ENCODE data around the gene DIAPH3. TPM values are rescaled to one million over a fixed set of nuclear protein-coding genes. Genes with fewer than 3 reads are reported as not detected.

Gene DIAPH3
- polyA plus RNA-seq, 3 donors from 2014 or later = 0.03 to 0.25 TPM; not detected in 1

- no peak overlapping the region for H3K4me3 Mint-ChIP-seq
- peaks cover 7 to 10% (median 9%) of the 10 kb centered on the region in 3 donors for H3K36me3 Mint-ChIP-seq
- no peaks in the 10 kb centered on the region for H3K27me3 Mint-ChIP-seq (ENCODE audit: low read depth in 3 of 3)
- H3K27ac Mint-ChIP-seq = no peak overlapping the region
- H3K9me3 Mint-ChIP-seq = peaks cover 3 to 23% (median 16%) of the 10 kb centered on the region in 6 donors
- no peak for DNase-seq
- no peaks in the 10 kb centered on the region for H3K4me1 Mint-ChIP-seq
Observed at GRCh38 chr13:59924256-59924655, 239.5 kb downstream of the DIAPH3 start.

- Mint-ChIP-seq H3K36me3 (no peaks in the 10 kb centered on the region), H3K4me3 (no peak overlapping the region), H3K4me1 (no peaks in the 10 kb centered on the region), H3K27ac (no peak overlapping the region), H3K9me3 (peaks cover 0 to 2% (median 0%) of the 10 kb centered on the region in 6 donors), H3K27me3 (ENCODE audit: low read depth in 3 of 3) (no peaks in the 10 kb centered on the region)
- no peak for DNase-seq
Observed at GRCh38 chr13:59915252-59915651, 248.5 kb downstream of the DIAPH3 start.

DNA sequence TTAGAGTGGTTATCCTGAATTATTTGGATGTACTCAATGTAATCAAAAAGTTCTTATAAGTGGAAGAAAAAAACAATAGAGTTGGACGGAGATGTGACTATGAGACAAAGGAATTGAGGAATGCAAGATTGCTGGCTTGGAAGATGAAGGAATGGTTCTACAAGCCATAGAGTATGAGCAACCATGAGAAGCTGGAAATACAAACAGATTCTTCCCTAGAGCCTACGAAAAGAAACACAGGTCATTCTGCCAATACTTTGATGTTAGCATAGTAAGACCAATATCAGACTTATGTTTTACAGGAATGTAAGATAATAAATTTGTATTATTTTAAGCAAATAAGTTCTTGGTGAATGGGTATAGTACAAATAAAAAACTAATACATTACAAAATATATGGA, 249.2 kb downstream of the DIAPH3 start:
- Mint-ChIP-seq H3K27ac (no peak overlapping the region), H3K4me3 (no peak overlapping the region), H3K4me1 (no peaks in the 10 kb centered on the region)

GRCh38 chr13:59906413-59907049, 257.2 kb downstream of the DIAPH3 start:
- H3K9me3 Mint-ChIP-seq = peaks cover 0 to 2% (median 0%) of the 10 kb centered on the region in 6 donors
- H3K4me1 Mint-ChIP-seq = peaks cover 0 to 8% of the 10 kb centered on the region in 2 donors
- H3K4me3 Mint-ChIP-seq = no peak overlapping the region
- no peak for DNase-seq
- H3K36me3 Mint-ChIP-seq = no peaks in the 10 kb centered on the region
- H3K27me3 Mint-ChIP-seq (ENCODE audit: low read depth in 3 of 3) = peaks cover 0 to 1% (median 0%) of the 10 kb centered on the region in 3 donors
- H3K27ac Mint-ChIP-seq = no peak overlapping the region

More for the DNA sequence above, 249.2 kb downstream of the DIAPH3 start:
- Mint-ChIP-seq H3K9me3 (peaks cover 0 to 2% (median under 1%) of the 10 kb centered on the region in 6 donors), H3K36me3 (no peaks in the 10 kb centered on the region), H3K27me3 (ENCODE audit: low read depth in 3 of 3) (no peaks in the 10 kb centered on the region)
- DNase-seq = no peak

GRCh38 chr13:59901191-59901590, 262.5 kb downstream of the DIAPH3 start:
- Mint-ChIP-seq H3K36me3 (no peaks in the 10 kb centered on the region), H3K27me3 (ENCODE audit: low read depth in 3 of 3) (peaks cover 0 to 1% (median 0%) of the 10 kb centered on the region in 3 donors), H3K9me3 (no peaks in the 10 kb centered on the region), H3K4me3 (peak overlapping the region in 4 of 5 donors; percentile 1 to 18 (median 13)), H3K27ac (peak overlapping the region in 2 of 6 donors; percentile 23 to 52), H3K4me1 (peaks cover 12 to 28% of the 10 kb centered on the region in 2 donors)
- peak; percentile 0 to 3 (median 2) for DNase-seq

GRCh38 chr13:59898066-59898465, 265.7 kb downstream of the DIAPH3 start:
- H3K4me1 Mint-ChIP-seq = peaks cover 12 to 28% of the 10 kb centered on the region in 2 donors
- no peak for DNase-seq
- no peaks in the 10 kb centered on the region for H3K9me3 Mint-ChIP-seq
- no peaks in the 10 kb centered on the region for H3K27me3 Mint-ChIP-seq (ENCODE audit: low read depth in 3 of 3)
- H3K36me3 Mint-ChIP-seq = no peaks in the 10 kb centered on the region
- no peak overlapping the region for H3K27ac Mint-ChIP-seq
- H3K4me3 Mint-ChIP-seq = no peak overlapping the region

- Mint-ChIP-seq H3K36me3 (peaks cover 0 to 7% (median 6%) of the 10 kb centered on the region in 3 donors), H3K9me3 (peaks cover 0 to 3% (median 0%) of the 10 kb centered on the region in 6 donors), H3K27ac (no peak overlapping the region), H3K4me3 (no peak overlapping the region), H3K4me1 (peaks cover 0 to 2% of the 10 kb centered on the region in 2 donors), H3K27me3 (ENCODE audit: low read depth in 3 of 3) (peaks cover 0 to 1% (median 0%) of the 10 kb centered on the region in 3 donors)
- no peak for DNase-seq
Observed at GRCh38 chr13:59893266-59893665, 270.5 kb downstream of the DIAPH3 start.

DNA sequence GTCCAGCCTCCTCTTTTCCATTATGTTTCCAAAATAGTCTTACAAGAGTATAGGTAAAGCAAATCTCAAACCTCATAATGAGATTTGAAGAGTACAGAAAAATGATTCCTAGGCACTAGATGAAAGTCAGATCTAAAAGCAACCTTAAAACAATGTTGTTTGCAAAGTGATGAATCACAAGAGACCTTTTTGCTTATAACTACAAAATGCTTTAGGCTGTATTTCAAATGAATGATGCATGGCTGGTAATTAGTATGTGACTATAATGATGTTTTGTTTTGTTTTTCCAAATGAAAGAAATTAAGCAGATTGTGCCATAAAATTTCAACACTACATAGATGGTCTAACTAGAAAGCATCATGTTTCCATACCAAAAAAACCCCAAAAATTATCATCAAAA, 272.7 kb downstream of the DIAPH3 start:
- DNase-seq = no peak
- peaks cover 0 to 7% (median 6%) of the 10 kb centered on the region in 3 donors for H3K36me3 Mint-ChIP-seq

GRCh38 chr13:59890054-59890453, 273.7 kb downstream of the DIAPH3 start:
- no peak overlapping the region for H3K4me3 Mint-ChIP-seq
- DNase-seq = no peak
- H3K36me3 Mint-ChIP-seq = peaks cover 0 to 7% (median 6%) of the 10 kb centered on the region in 3 donors
- H3K4me1 Mint-ChIP-seq = no peaks in the 10 kb centered on the region
- H3K27ac Mint-ChIP-seq = no peak overlapping the region
- H3K27me3 Mint-ChIP-seq (ENCODE audit: low read depth in 3 of 3) = peaks cover 0 to 1% (median 0%) of the 10 kb centered on the region in 3 donors
- peaks cover 0 to 3% (median 0%) of the 10 kb centered on the region in 6 donors for H3K9me3 Mint-ChIP-seq

More for the DNA sequence above, 272.7 kb downstream of the DIAPH3 start:
- Mint-ChIP-seq H3K27ac (no peak overlapping the region), H3K4me3 (no peak overlapping the region), H3K9me3 (peaks cover 0 to 3% (median 0%) of the 10 kb centered on the region in 6 donors), H3K4me1 (no peaks in the 10 kb centered on the region), H3K27me3 (ENCODE audit: low read depth in 3 of 3) (peaks cover 0 to 1% (median 0%) of the 10 kb centered on the region in 3 donors)

DNA sequence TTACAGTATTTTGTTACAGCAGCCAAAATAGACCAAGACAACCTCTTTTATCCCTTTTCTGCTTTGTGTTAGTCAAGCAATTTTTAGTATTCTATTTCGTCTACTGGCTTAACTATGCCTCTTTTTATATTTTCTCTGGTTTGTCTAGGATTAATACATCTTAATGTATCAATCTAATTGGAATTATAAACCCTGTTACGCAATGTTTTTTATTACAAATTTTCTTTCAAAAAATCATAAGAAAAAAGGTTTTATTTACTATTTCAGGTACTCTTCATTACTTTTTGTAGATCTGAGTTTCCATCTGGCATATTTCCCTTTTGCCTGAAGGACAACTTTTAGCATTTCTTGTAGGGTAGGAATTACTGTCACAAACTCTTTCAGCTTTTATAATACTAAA, 275.3 kb downstream of the DIAPH3 start:
- Mint-ChIP-seq H3K9me3 (peaks cover 0 to 3% (median under 1%) of the 10 kb centered on the region in 6 donors), H3K4me1 (no peaks in the 10 kb centered on the region), H3K27me3 (ENCODE audit: low read depth in 3 of 3) (peaks cover 0 to 1% (median 0%) of the 10 kb centered on the region in 3 donors), H3K27ac (no peak overlapping the region), H3K36me3 (peaks cover 0 to 7% (median 6%) of the 10 kb centered on the region in 3 donors), H3K4me3 (no peak overlapping the region)
- no peak for DNase-seq

DNA sequence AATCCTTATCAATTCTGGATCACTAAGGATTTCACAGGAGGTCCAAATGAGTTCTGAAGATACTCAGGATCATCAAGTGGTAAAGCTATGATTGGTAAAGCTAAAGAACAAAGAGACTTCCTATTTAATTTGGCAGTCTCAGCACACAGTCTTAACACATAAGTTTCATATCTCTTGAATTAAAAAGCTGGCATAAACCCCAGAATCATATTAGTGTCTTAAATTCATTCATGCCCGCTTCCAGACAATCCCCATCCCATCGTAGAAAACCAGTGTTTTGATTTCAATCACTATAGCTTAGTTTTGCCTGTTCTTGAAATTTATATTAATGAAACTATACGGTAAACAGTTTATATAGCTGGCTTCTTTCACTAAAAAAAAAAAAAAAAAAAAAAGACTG, 278.7 kb downstream of the DIAPH3 start:
- H3K36me3 Mint-ChIP-seq = peaks cover 0 to 6% (median 0%) of the 10 kb centered on the region in 3 donors

GRCh38 chr13:59883885-59884284, 279.8 kb downstream of the DIAPH3 start:
- DNase-seq = no peak
- H3K27ac Mint-ChIP-seq = no peak overlapping the region
- no peaks in the 10 kb centered on the region for H3K4me1 Mint-ChIP-seq
- H3K9me3 Mint-ChIP-seq = peaks cover 0 to 3% (median 0%) of the 10 kb centered on the region in 6 donors
- H3K36me3 Mint-ChIP-seq = peaks cover 0 to 3% (median 0%) of the 10 kb centered on the region in 3 donors
- H3K27me3 Mint-ChIP-seq (ENCODE audit: low read depth in 3 of 3) = peaks cover 0 to 2% (median 0%) of the 10 kb centered on the region in 3 donors
- H3K4me3 Mint-ChIP-seq = no peak overlapping the region

More for the DNA sequence above, 278.7 kb downstream of the DIAPH3 start:
- no peak for DNase-seq
- peaks cover 0 to 3% (median under 1%) of the 10 kb centered on the region in 6 donors for H3K9me3 Mint-ChIP-seq
- H3K4me3 Mint-ChIP-seq = no peak overlapping the region
- no peak overlapping the region for H3K27ac Mint-ChIP-seq
- no peaks in the 10 kb centered on the region for H3K4me1 Mint-ChIP-seq
- no peaks in the 10 kb centered on the region for H3K27me3 Mint-ChIP-seq (ENCODE audit: low read depth in 3 of 3)

- Mint-ChIP-seq H3K9me3 (peaks cover 0 to 3% (median 0%) of the 10 kb centered on the region in 6 donors), H3K4me3 (no peak overlapping the region), H3K27me3 (ENCODE audit: low read depth in 3 of 3) (peaks cover 0 to 2% (median 0%) of the 10 kb centered on the region in 3 donors), H3K27ac (no peak overlapping the region), H3K36me3 (peaks cover 0 to 3% (median 0%) of the 10 kb centered on the region in 3 donors), H3K4me1 (no peaks in the 10 kb centered on the region)
- no peak for DNase-seq
Observed at GRCh38 chr13:59880468-59880867, 283.3 kb downstream of the DIAPH3 start.

DNA sequence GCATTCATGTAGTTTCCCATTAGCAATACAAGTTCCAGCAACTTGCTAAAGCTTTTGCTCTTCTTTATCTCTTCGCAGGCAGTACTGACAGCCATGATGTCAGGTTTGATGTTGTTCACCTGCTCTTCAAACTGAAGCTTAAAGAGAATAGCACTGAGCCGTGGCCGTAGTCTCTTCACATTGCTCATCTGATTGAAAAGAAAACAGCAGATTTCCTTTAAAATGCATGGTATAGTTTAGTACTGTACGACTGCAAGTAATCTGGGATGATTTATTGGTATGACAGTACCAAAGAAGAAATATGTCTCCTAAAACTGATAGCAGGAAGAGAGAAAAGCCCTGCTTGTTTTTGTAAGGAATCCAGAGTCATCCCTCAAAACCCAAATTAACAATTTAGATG, 284.4 kb downstream of the DIAPH3 start:
- no peaks in the 10 kb centered on the region for H3K4me1 Mint-ChIP-seq
- no peak for DNase-seq
- H3K9me3 Mint-ChIP-seq = peaks cover 0 to 3% (median 0%) of the 10 kb centered on the region in 6 donors
- H3K36me3 Mint-ChIP-seq = peaks cover 0 to 3% (median 0%) of the 10 kb centered on the region in 3 donors
- no peak overlapping the region for H3K4me3 Mint-ChIP-seq
- H3K27ac Mint-ChIP-seq = no peak overlapping the region
- H3K27me3 Mint-ChIP-seq (ENCODE audit: low read depth in 3 of 3) = peaks cover 0 to 3% (median 0%) of the 10 kb centered on the region in 3 donors

All from immature natural killer cell (primary cell).